GM12878 (cell line): ENCODE results near the gene IGSF8. TPM values are rescaled to one million over a fixed set of nuclear protein-coding genes. Genes with fewer than 3 reads are reported as not detected.

Experiments used
- ATAC-seq: fragments of 200-7000 bp; cut with Tn5 transposase; 3 replicates; pipeline ENCODE4 v1.9.1; 2020; ENCODE audit warnings: mild to moderate bottlenecking, moderate library complexity
- BruUV-seq: library from RNA; stranded (reverse); fragments of 400-500 nt; replicated peaks from 2 replicates; lab custom pipeline; 2021; lab: Mats Ljungman, UMichigan
- CTCF ChIA-PET: fragments of 300-600 bp; sonication (Branson Sonifier 250); formaldehyde crosslinking; extraction: SDS; loops from one replicate; lab custom pipeline; 2021; ENCODE audit warnings: inconsistent platforms; lab: Yijun Ruan, JAX
- POLR2A ChIA-PET: fragments of 350-600 bp; formaldehyde crosslinking; extraction: SDS; loops from one replicate; lab custom pipeline; 2021; ENCODE audit warnings: inconsistent platforms; lab: Charles Lee
- RAD21 ChIA-PET: fragments of 300-600 bp; sonication (Branson Sonifier 250); formaldehyde crosslinking; loops from one replicate; lab custom pipeline; 2023; ENCODE audit warnings: antibody characterized with exemption; ENCODE audit not compliant: unreplicated experiment; lab: Charles Lee
- SMC1A ChIA-PET: fragments of 300-600 bp; sonication (Branson Sonifier 250); formaldehyde crosslinking; loops from one replicate; lab custom pipeline; 2023; ENCODE audit not compliant: unreplicated experiment, uncharacterized antibody; lab: Charles Lee
- DNase-seq: peaks from one replicate; pipeline ENCODE4 v3.0.0-alpha.2; 2011; ENCODE audit warnings: low read depth, low spot score
- FAIRE-seq: peaks from 3 replicates; lab custom pipeline; 2011; peaks lifted over from hg19 to GRCh38; lab: Jason Lieb, UNC
- H2AFZ ChIP-seq: 2 replicates; pipeline ENCODE4 v1.6.0; 2011; ENCODE audit warnings: low read depth, low read length, control low read depth; ENCODE audit not compliant: control insufficient read depth
- H3K27ac ChIP-seq: 2 replicates; pipeline ENCODE4 v1.5.1; 2011; ENCODE audit warnings: control low read depth; ENCODE audit not compliant: control insufficient read depth, insufficient read depth
- H3K27me3 ChIP-seq, 2 experiments: replicated peaks in 1 of 2; 2 replicates each; pipeline versions ENCODE4 v1.6.0 to v1.6.1; 2011; ENCODE audit warnings: low read length in 1 of 2; ENCODE audit not compliant: control insufficient read depth in 2 of 2, insufficient read depth in 2 of 2
- H3K36me3 ChIP-seq, 2 experiments: 2 replicates each; pipeline ENCODE4 v1.5.1; 2011; ENCODE audit warnings: low read length in 1 of 2; ENCODE audit not compliant: control insufficient read depth in 2 of 2, insufficient read depth in 2 of 2
- H3K4me1 ChIP-seq: 2 replicates; pipeline ENCODE4 v1.6.1; 2011; ENCODE audit warnings: mild to moderate bottlenecking, low read length, moderate library complexity, mixed read lengths; ENCODE audit not compliant: control insufficient read depth, insufficient read depth
- H3K4me2 ChIP-seq: 2 replicates; pipeline ENCODE4 v1.6.0; 2011; ENCODE audit warnings: control low read depth; ENCODE audit not compliant: control insufficient read depth, insufficient read depth
- H3K4me3 ChIP-seq: fragments of 200-600 bp; sonication (generic); 2 replicates; pipeline ENCODE4 v1.5.1; 2016
- H3K79me2 ChIP-seq: 2 replicates; pipeline ENCODE4 v1.6.0; 2011; ENCODE audit warnings: low read length; ENCODE audit not compliant: control insufficient read depth, insufficient read depth
- H3K9ac ChIP-seq: 2 replicates; pipeline ENCODE4 v1.8.0; 2011; ENCODE audit warnings: low read length, control low read depth, mixed read lengths; ENCODE audit not compliant: control insufficient read depth, insufficient read depth
- H3K9me3 ChIP-seq: replicated peaks from 3 replicates; pipeline ENCODE4 v1.5.1; 2011; ENCODE audit warnings: mild to moderate bottlenecking, low read length; ENCODE audit not compliant: control insufficient read depth, insufficient read depth
- H4K20me1 ChIP-seq: 2 replicates; pipeline ENCODE4 v1.6.0; 2011; ENCODE audit not compliant: control insufficient read depth, insufficient read depth
- E2F8 ChIP-seq: fragments of 450-650 bp; IDR thresholded peaks from 2 replicates; pipeline ENCODE4 v1.6.1; 2018; ENCODE audit warnings: mild to moderate bottlenecking, low read depth, moderate library complexity; ENCODE audit not compliant: partially characterized antibody
- EP300 ChIP-seq, 2 experiments: fragments of 150-350 bp in 1 of 2; IDR thresholded peaks; 2 replicates each; pipeline ENCODE4 v1.6.1; 2011 to 2012; ENCODE audit warnings: low read depth in 2 of 2, low read length in 2 of 2, borderline replicate concordance in 1 of 2, improper control_type of control experiment in 1 of 2, inconsistent platforms in 1 of 2; ENCODE audit not compliant: control insufficient read depth in 1 of 2
- KAT2A ChIP-seq: conservative IDR thresholded peaks from 2 replicates; pipeline ENCODE4 v1.6.1; 2011; ENCODE audit warnings: low read depth, low read length; ENCODE audit not compliant: control insufficient read depth
- REST ChIP-seq: IDR thresholded peaks from 2 replicates; pipeline ENCODE4 v1.6.1; 2012; ENCODE audit warnings: mild to moderate bottlenecking, low read depth, low read length
- WGBS: methylation state at CpG from one replicate; pipeline ENCODE4 v1.1.6; 2016; ENCODE audit warnings: low lambda C conversion rate; ENCODE audit not compliant: insufficient replicate concordance, insufficient coverage; ENCODE audit errors: missing lambda C conversion rate; 5-methylcytosine and 5-hydroxymethylcytosine counted together
- in situ Hi-C: fragments of 300-500 bp; cut with MboI; formaldehyde crosslinking; loops from 9 replicates; pipeline ENCODE4 v1.14.3; 2018; ENCODE audit warnings: mixed read lengths
- intact Hi-C: fragments of 100-400 bp; cut with micrococcal nuclease; formaldehyde crosslinking; loops from one replicate; pipeline ENCODE4 v1.14.2; 2022; ENCODE audit not compliant: unreplicated experiment
- polyA plus RNA-seq, 11 experiments: library from polyadenylated mRNA; depleted of rRNA in 4 of 11; unstranded in 6 of 11; stranded (reverse) in 5 of 11; fragments of >200 nt; fragmentation: Nextera tagmentation in 4 of 11; fragmentation: Illumina TruSeq in 1 of 11; extraction: Ambion mirVana in 4 of 11; extraction: Trizol in 1 of 11; gene quantifications; 1 replicate in 1 of 11; 2 replicates in 10 of 11; pipeline versions ENCODE4 v1.2.1 to v1.2.3, GENCODE V29; 2011 to 2016; ENCODE audit warnings: inconsistent platforms in 2 of 11, missing spikeins in 2 of 11, low read depth in 1 of 11
- total RNA-seq, 4 experiments: library from RNA; depleted of rRNA in 3 of 4; stranded (reverse); fragments of >200 nt in 3 of 4; fragmentation: Illumina TruSeq in 1 of 4; extraction: Trizol in 1 of 4; gene quantifications; 2 replicates each; pipeline versions ENCODE4 v1.2.1 to v1.2.3, GENCODE V29; 2013 to 2021

The IGSF8 gene
- total and polyA plus RNA-seq, 10 of the 15 experiments (the other 5 are each of a cell fraction or from before 2014, with no cell fraction given) = 0.64 to 24.7 (median 13.9) TPM

DNA sequence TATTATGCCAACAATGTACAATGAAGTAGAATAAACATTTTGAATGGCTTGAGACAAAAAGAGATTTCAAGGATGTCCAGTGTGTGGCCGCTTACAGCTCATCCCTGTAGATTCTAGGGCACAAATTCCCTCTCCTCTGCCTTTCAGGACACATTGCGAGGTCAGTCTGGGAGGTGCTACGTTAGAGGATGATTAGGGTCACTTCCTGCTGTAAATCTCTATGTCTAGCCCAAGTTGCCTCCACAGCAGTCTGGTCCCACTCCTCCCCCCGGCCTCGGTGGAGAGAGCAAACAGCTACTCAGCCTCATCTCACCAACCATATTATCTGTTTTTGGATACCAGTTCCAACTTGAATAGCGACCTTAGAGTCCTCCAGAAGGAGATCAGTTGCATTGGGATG lies 45.5 kb downstream of the IGSF8 start:
- H4K20me1 ChIP-seq = no peaks in the 10 kb centered on the region
- H2AFZ ChIP-seq = no peak overlapping the region
- no TSS peak for BruUV-seq
- no peak overlapping the region for H3K9ac ChIP-seq
- H3K36me3 ChIP-seq = no peaks in the 10 kb centered on the region
- RAD21 ChIA-PET = no interaction called here
- H3K4me1 ChIP-seq = no peaks in the 10 kb centered on the region
- POLR2A ChIA-PET = interaction anchor here (1.0 kb wide), 1 partner anchor 17 kb away, joined by 3 read pairs; the partner anchor contains the start of gene KCNJ10
- TF ChIP-seq E2F8 = no peak
- no peak for TF ChIP-seq KAT2A
- TF ChIP-seq EP300 (IDR thresholded peaks at IDR 0.05; ENCODE audit: borderline replicate concordance in 1 of 2, control insufficient read depth in 1 of 2, low read depth in 2 of 2, low read length in 2 of 2) = no peak
- TF ChIP-seq REST = no peak
- no peak for FAIRE-seq
- H3K4me3 ChIP-seq = no peak overlapping the region
- no peak for DNase-seq
- peaks cover 3 to 8% of the 10 kb centered on the region in 2 experiments for H3K27me3 ChIP-seq
- no peaks in the 10 kb centered on the region for H3K9me3 ChIP-seq
- no peak overlapping the region for H3K4me2 ChIP-seq
- in situ Hi-C loops (no loop called here), intact Hi-C loops (no loop called here)
- H3K27ac ChIP-seq = no peak overlapping the region
- 32% methylated on average over 6 of the region's 6 CpGs for WGBS
- SMC1A ChIA-PET = interaction anchor here (0.9 to 1.2 kb wide), 2 partner anchors 26 to 34 kb away, joined by 4 read pairs; no protein-coding TSS in a partner anchor
- no peak for ATAC-seq
- CTCF ChIA-PET = interaction anchor here (1.1 to 49.8 kb wide), 2 partner anchors 32 to 254 kb away, joined by 4 to 1035 read pairs; partner anchors contain the start of genes IGSF8, KCNJ10 and KCNJ9
- no peaks in the 10 kb centered on the region for H3K79me2 ChIP-seq
